Measurements from ENCODE around the gene ANKRD62. TPM values are rescaled to one million over a fixed set of nuclear protein-coding genes. Genes with fewer than 3 reads are reported as not detected.

Gene ANKRD62
- total and polyA plus RNA-seq, 9 of the 15 experiments (the other 6 are each of a cell fraction or from before 2014, with no cell fraction given): 0.16 to 1.1 (median 0.45) TPM; not detected in 1

DNA sequence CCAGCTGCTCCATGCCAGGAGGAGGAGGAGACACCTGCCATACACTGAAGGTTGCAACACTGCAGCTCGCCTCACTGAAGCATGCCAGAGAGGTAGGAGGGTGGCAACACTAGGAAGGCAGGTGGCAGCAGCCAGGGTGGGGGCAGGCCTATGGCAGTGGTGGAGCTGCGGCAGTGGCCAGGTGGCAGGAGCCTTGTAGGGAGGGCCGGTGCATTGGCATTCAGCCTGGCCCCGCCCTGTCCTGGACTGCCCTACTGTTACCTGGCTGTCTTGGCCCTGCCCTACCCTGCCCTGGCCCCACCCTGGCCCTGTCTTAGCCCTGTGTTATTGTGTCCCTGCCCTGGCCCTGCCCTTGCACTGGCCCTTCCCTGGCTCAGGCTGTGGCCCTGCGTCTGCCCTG lies 7.4 kb upstream of the ANKRD62 start (continued):
- TF ChIP-seq, protein P1, sequence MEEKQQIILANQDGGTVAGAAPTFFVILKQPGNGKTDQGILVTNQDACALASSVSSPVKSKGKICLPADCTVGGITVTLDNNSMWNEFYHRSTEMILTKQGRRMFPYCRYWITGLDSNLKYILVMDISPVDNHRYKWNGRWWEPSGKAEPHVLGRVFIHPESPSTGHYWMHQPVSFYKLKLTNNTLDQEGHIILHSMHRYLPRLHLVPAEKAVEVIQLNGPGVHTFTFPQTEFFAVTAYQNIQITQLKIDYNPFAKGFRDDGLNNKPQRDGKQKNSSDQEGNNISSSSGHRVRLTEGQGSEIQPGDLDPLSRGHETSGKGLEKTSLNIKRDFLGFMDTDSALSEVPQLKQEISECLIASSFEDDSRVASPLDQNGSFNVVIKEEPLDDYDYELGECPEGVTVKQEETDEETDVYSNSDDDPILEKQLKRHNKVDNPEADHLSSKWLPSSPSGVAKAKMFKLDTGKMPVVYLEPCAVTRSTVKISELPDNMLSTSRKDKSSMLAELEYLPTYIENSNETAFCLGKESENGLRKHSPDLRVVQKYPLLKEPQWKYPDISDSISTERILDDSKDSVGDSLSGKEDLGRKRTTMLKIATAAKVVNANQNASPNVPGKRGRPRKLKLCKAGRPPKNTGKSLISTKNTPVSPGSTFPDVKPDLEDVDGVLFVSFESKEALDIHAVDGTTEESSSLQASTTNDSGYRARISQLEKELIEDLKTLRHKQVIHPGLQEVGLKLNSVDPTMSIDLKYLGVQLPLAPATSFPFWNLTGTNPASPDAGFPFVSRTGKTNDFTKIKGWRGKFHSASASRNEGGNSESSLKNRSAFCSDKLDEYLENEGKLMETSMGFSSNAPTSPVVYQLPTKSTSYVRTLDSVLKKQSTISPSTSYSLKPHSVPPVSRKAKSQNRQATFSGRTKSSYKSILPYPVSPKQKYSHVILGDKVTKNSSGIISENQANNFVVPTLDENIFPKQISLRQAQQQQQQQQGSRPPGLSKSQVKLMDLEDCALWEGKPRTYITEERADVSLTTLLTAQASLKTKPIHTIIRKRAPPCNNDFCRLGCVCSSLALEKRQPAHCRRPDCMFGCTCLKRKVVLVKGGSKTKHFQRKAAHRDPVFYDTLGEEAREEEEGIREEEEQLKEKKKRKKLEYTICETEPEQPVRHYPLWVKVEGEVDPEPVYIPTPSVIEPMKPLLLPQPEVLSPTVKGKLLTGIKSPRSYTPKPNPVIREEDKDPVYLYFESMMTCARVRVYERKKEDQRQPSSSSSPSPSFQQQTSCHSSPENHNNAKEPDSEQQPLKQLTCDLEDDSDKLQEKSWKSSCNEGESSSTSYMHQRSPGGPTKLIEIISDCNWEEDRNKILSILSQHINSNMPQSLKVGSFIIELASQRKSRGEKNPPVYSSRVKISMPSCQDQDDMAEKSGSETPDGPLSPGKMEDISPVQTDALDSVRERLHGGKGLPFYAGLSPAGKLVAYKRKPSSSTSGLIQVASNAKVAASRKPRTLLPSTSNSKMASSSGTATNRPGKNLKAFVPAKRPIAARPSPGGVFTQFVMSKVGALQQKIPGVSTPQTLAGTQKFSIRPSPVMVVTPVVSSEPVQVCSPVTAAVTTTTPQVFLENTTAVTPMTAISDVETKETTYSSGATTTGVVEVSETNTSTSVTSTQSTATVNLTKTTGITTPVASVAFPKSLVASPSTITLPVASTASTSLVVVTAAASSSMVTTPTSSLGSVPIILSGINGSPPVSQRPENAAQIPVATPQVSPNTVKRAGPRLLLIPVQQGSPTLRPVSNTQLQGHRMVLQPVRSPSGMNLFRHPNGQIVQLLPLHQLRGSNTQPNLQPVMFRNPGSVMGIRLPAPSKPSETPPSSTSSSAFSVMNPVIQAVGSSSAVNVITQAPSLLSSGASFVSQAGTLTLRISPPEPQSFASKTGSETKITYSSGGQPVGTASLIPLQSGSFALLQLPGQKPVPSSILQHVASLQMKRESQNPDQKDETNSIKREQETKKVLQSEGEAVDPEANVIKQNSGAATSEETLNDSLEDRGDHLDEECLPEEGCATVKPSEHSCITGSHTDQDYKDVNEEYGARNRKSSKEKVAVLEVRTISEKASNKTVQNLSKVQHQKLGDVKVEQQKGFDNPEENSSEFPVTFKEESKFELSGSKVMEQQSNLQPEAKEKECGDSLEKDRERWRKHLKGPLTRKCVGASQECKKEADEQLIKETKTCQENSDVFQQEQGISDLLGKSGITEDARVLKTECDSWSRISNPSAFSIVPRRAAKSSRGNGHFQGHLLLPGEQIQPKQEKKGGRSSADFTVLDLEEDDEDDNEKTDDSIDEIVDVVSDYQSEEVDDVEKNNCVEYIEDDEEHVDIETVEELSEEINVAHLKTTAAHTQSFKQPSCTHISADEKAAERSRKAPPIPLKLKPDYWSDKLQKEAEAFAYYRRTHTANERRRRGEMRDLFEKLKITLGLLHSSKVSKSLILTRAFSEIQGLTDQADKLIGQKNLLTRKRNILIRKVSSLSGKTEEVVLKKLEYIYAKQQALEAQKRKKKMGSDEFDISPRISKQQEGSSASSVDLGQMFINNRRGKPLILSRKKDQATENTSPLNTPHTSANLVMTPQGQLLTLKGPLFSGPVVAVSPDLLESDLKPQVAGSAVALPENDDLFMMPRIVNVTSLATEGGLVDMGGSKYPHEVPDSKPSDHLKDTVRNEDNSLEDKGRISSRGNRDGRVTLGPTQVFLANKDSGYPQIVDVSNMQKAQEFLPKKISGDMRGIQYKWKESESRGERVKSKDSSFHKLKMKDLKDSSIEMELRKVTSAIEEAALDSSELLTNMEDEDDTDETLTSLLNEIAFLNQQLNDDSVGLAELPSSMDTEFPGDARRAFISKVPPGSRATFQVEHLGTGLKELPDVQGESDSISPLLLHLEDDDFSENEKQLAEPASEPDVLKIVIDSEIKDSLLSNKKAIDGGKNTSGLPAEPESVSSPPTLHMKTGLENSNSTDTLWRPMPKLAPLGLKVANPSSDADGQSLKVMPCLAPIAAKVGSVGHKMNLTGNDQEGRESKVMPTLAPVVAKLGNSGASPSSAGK (IDR thresholded peaks at IDR 0.05): no peak
- no peak for TF ChIP-seq ZNF507 (tag; conservative IDR thresholded peaks at IDR 0.05)
- no peak for TF ChIP-seq TARDBP (IDR thresholded peaks at IDR 0.05)
- TF ChIP-seq CAMTA2 (CRISPR knock-in tag; conservative IDR thresholded peaks at IDR 0.05): no peak
- no peak for TF ChIP-seq KDM5B (IDR thresholded peaks at IDR 0.05; ENCODE audit: insufficient replicate concordance, low read depth, low read length)

All from K562 (cell line).